GM18507 (cell line): ENCODE results near the gene DBT.
"Not testable (repeated sequence)": the region's sequence is repeated elsewhere in the genome, so short reads cannot be mapped to it uniquely, and the experiment has no call there.

Source experiments
- DNase-seq: peaks from one replicate; pipeline ENCODE4 v3.0.0; 2011; ENCODE audit warnings: low read depth; ENCODE audit not compliant: insufficient read length; ENCODE audit errors: extremely low spot score
- FAIRE-seq: peaks from 2 replicates; lab custom pipeline; 2011; peaks lifted over from hg19 to GRCh38; lab: Jason Lieb, UNC

Gene DBT

GRCh38 chr1:100253552-100253951, 3.9 kb upstream of the DBT start:
- no peak for DNase-seq
- no peak for FAIRE-seq

- FAIRE-seq (no peak), DNase-seq (no peak)
These were observed 3.3 kb upstream of the DBT start for GRCh38 chr1:100252901-100253300.

- DNase-seq (no peak), FAIRE-seq (no peak)
These were observed 1.2 kb upstream of the DBT start for GRCh38 chr1:100250807-100251206.

- no peak for DNase-seq
These were observed 630 bp upstream of the DBT start for GRCh38 chr1:100250264-100250663.

GRCh38 chr1:100249155-100249536, 488 bp downstream of the DBT start:
- DNase-seq (no peak), FAIRE-seq (peak; percentile 12)

More at GRCh38 chr1:100250264-100250663, 630 bp upstream of the DBT start:
- FAIRE-seq = no peak

GRCh38 chr1:100246738-100247137, 2.9 kb downstream of the DBT start:
- no peak for FAIRE-seq
- no peak for DNase-seq

GRCh38 chr1:100240631-100241030, 9.0 kb downstream of the DBT start:
- DNase-seq (no peak), FAIRE-seq (no peak)

GRCh38 chr1:100239961-100240360, 9.7 kb downstream of the DBT start:
- DNase-seq (no peak), FAIRE-seq (no peak)

GRCh38 chr1:100237091-100237490, 12.5 kb downstream of the DBT start:
- DNase-seq (no peak), FAIRE-seq (no peak)

GRCh38 chr1:100234432-100234831, 15.2 kb downstream of the DBT start:
- DNase-seq = no peak

GRCh38 chr1:100233566-100233965, 16.1 kb downstream of the DBT start:
- not testable (repeated sequence) for FAIRE-seq, DNase-seq

More at GRCh38 chr1:100234432-100234831, 15.2 kb downstream of the DBT start:
- no peak for FAIRE-seq

- DNase-seq (no peak), FAIRE-seq (no peak)
These were observed 17.5 kb downstream of the DBT start for GRCh38 chr1:100232156-100232555.

GRCh38 chr1:100231721-100232120, 17.9 kb downstream of the DBT start:
- no peak for DNase-seq
- FAIRE-seq = no peak

GRCh38 chr1:100230765-100231164, 18.9 kb downstream of the DBT start:
- no peak for FAIRE-seq
- DNase-seq = no peak

GRCh38 chr1:100229681-100230443, 19.8 kb downstream of the DBT start:
- DNase-seq = no peak
- peak; percentile 15 for FAIRE-seq

GRCh38 chr1:100222428-100222827, 27.2 kb downstream of the DBT start:
- DNase-seq (no peak), FAIRE-seq (no peak)

GRCh38 chr1:100219883-100220282, 29.8 kb downstream of the DBT start:
- DNase-seq = no peak
- FAIRE-seq = no peak

GRCh38 chr1:100219457-100219856, 30.2 kb downstream of the DBT start:
- FAIRE-seq = no peak
- DNase-seq = no peak

- FAIRE-seq (no peak), DNase-seq (no peak)
These were observed 31.8 kb downstream of the DBT start for GRCh38 chr1:100217834-100218233.

GRCh38 chr1:100215101-100215500, 34.5 kb downstream of the DBT start:
- no peak for DNase-seq
- FAIRE-seq = no peak

- FAIRE-seq = no peak
These were observed 36.5 kb downstream of the DBT start for GRCh38 chr1:100213141-100213540.

GRCh38 chr1:100206301-100206700, 43.3 kb downstream of the DBT start:
- DNase-seq (no peak), FAIRE-seq (no peak)

More at GRCh38 chr1:100213141-100213540, 36.5 kb downstream of the DBT start:
- no peak for DNase-seq
